ENCODE measurements around the gene EPB42.
"Not testable (repeated sequence)": the region's sequence is repeated elsewhere in the genome, so short reads cannot be mapped to it uniquely, and the experiment has no call there.

DNA sequence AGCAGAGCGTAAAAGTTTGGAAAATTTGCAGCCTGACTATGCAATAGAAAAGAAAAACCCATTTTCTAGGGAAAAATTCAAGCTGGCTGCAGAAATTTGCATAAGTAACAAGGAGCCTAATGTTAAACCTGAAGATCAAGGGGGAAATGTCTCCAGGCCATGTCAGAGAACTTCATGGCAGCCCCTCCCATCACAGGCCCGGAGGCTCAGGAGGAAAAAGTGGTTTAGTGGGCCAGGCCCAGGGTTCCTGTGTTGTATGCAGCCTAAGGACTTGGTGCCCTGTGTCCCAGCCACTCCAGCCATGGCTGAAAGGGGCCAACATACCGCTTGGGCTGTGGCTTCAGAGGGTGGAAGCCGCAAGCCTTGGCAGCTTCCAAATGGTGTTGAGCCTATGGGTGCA is 22.3 kb downstream of the EPB42 start:
- TF ChIP-seq, protein P1, sequence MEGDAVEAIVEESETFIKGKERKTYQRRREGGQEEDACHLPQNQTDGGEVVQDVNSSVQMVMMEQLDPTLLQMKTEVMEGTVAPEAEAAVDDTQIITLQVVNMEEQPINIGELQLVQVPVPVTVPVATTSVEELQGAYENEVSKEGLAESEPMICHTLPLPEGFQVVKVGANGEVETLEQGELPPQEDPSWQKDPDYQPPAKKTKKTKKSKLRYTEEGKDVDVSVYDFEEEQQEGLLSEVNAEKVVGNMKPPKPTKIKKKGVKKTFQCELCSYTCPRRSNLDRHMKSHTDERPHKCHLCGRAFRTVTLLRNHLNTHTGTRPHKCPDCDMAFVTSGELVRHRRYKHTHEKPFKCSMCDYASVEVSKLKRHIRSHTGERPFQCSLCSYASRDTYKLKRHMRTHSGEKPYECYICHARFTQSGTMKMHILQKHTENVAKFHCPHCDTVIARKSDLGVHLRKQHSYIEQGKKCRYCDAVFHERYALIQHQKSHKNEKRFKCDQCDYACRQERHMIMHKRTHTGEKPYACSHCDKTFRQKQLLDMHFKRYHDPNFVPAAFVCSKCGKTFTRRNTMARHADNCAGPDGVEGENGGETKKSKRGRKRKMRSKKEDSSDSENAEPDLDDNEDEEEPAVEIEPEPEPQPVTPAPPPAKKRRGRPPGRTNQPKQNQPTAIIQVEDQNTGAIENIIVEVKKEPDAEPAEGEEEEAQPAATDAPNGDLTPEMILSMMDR (IDR thresholded peaks at IDR 0.05) = not testable (repeated sequence)
- TF ChIP-seq POLR2A (IDR thresholded peaks at IDR 0.05) = not testable (repeated sequence)
